ENCODE results near the gene ANKRD66.
A peak's percentile ranks its signal among the peaks of the same experiment; 100 is the strongest.
"Not testable (repeated sequence)": the region's sequence is repeated elsewhere in the genome, so short reads cannot be mapped to it uniquely, and the experiment has no call there.

Gene ANKRD66

GRCh38 chr6:46756469-46757213 lies 9.9 kb downstream of the ANKRD66 start:
- no peak for DNase-seq

- DNase-seq: no peak
Measured at GRCh38 chr6:46757214-46757596, 10.5 kb downstream of the ANKRD66 start.

- no peak for DNase-seq
Measured at GRCh38 chr6:46758960-46759753, 12.4 kb downstream of the ANKRD66 start.

- DNase-seq: no peak
Measured at GRCh38 chr6:46760925-46761324, 14.2 kb downstream of the ANKRD66 start.

GRCh38 chr6:46763466-46763865 lies 16.7 kb downstream of the ANKRD66 start:
- no peak for DNase-seq

- DNase-seq: not testable (repeated sequence)
Measured at GRCh38 chr6:46764280-46764679, 17.5 kb downstream of the ANKRD66 start.

GRCh38 chr6:46764961-46765360 lies 18.2 kb downstream of the ANKRD66 start:
- DNase-seq: no peak

GRCh38 chr6:46772016-46772415 lies 25.3 kb downstream of the ANKRD66 start:
- DNase-seq: no peak

- DNase-seq: no peak
Measured at GRCh38 chr6:46772762-46773161, 26.0 kb downstream of the ANKRD66 start.

- DNase-seq: no peak
Measured at GRCh38 chr6:46773201-46773855, 26.6 kb downstream of the ANKRD66 start.

GRCh38 chr6:46774736-46775135 lies 28.0 kb downstream of the ANKRD66 start:
- DNase-seq: not testable (repeated sequence)

GRCh38 chr6:46776070-46776712 lies 29.5 kb downstream of the ANKRD66 start:
- DNase-seq: no peak

- no peak for DNase-seq
Measured at GRCh38 chr6:46777476-46778346, 31.0 kb downstream of the ANKRD66 start.

GRCh38 chr6:46781478-46782378 lies 35.0 kb downstream of the ANKRD66 start:
- DNase-seq: peak; percentile 37

GRCh38 chr6:46784535-46784934 lies 37.8 kb downstream of the ANKRD66 start:
- peak; percentile 2 for DNase-seq

- no peak for DNase-seq
Measured at GRCh38 chr6:46787871-46788540, 41.3 kb downstream of the ANKRD66 start.

GRCh38 chr6:46788791-46789190 lies 42.1 kb downstream of the ANKRD66 start:
- no peak for DNase-seq

GRCh38 chr6:46789434-46790354 lies 43.0 kb downstream of the ANKRD66 start:
- DNase-seq: no peak

- no peak for DNase-seq
Measured at GRCh38 chr6:46790355-46790874, 43.7 kb downstream of the ANKRD66 start.
